GM19468 (cell line): ENCODE data around the gene TBC1D2.
"Not testable (repeated sequence)": the region's sequence is repeated elsewhere in the genome, so short reads cannot be mapped to it uniquely, and the experiment has no call there.

ENCODE experiments used
- ATAC-seq: cut with Tn5 transposase; IDR thresholded peaks from one replicate; pipeline ENCODE4 v1.9.1; 2021; ENCODE audit warnings: mild to moderate bottlenecking, moderate library complexity, moderate number of reproducible peaks; ENCODE audit not compliant: unreplicated experiment; ENCODE audit errors: extremely low read depth

The TBC1D2 gene

GRCh38 chr9:98255578-98256296, at the start of gene TBC1D2:
TSS of gene TBC1D2 (minus strand) at chr9:98255649. CDS start at chr9:98255541, 108 bp downstream.
- ATAC-seq, result peak; percentile 85

- ATAC-seq, result no peak
These were observed 48.9 kb upstream of the TBC1D2 start for GRCh38 chr9:98304381-98304780.

GRCh38 chr9:98303633-98304125, 48.2 kb upstream of the TBC1D2 start:
- no peak for ATAC-seq

GRCh38 chr9:98302938-98303632, 47.6 kb upstream of the TBC1D2 start:
- no peak for ATAC-seq

- no peak for ATAC-seq
These were observed 46.7 kb upstream of the TBC1D2 start for GRCh38 chr9:98302150-98302549.

- ATAC-seq, result no peak
These were observed 45.2 kb upstream of the TBC1D2 start for GRCh38 chr9:98300611-98301010.

- ATAC-seq, result no peak
These were observed 43.0 kb upstream of the TBC1D2 start for GRCh38 chr9:98298476-98298875.

GRCh38 chr9:98295824-98296223, 40.4 kb upstream of the TBC1D2 start:
- no peak for ATAC-seq

GRCh38 chr9:98291820-98292219, 36.4 kb upstream of the TBC1D2 start:
- no peak for ATAC-seq

GRCh38 chr9:98290411-98290810, 35.0 kb upstream of the TBC1D2 start:
- ATAC-seq, result no peak

GRCh38 chr9:98289614-98290201, 34.3 kb upstream of the TBC1D2 start:
- no peak for ATAC-seq

GRCh38 chr9:98288881-98289280, 33.4 kb upstream of the TBC1D2 start:
- no peak for ATAC-seq

GRCh38 chr9:98287384-98287783, 31.9 kb upstream of the TBC1D2 start:
- no peak for ATAC-seq

GRCh38 chr9:98285446-98285845, 30.0 kb upstream of the TBC1D2 start:
- ATAC-seq, result no peak

GRCh38 chr9:98284754-98285153, 29.3 kb upstream of the TBC1D2 start:
- ATAC-seq, result no peak

GRCh38 chr9:98283143-98283542, 27.7 kb upstream of the TBC1D2 start:
- not testable (repeated sequence) for ATAC-seq

- ATAC-seq, result no peak
These were observed 25.8 kb upstream of the TBC1D2 start for GRCh38 chr9:98281281-98281680.

- ATAC-seq, result no peak
These were observed 25.1 kb upstream of the TBC1D2 start for GRCh38 chr9:98280574-98280973.

- no peak for ATAC-seq
These were observed 24.7 kb upstream of the TBC1D2 start for GRCh38 chr9:98280162-98280561.

- no peak for ATAC-seq
These were observed 21.5 kb upstream of the TBC1D2 start for GRCh38 chr9:98276907-98277469.

GRCh38 chr9:98275159-98275558, 19.7 kb upstream of the TBC1D2 start:
- ATAC-seq, result no peak
